CD4-positive, CD25-positive, alpha-beta regulatory T cell (primary cell): ENCODE results near the gene SNCG. TPM values are rescaled to one million over a fixed set of nuclear protein-coding genes. Genes with fewer than 3 reads are reported as not detected.
"Not testable (repeated sequence)": the region's sequence is repeated elsewhere in the genome, so short reads cannot be mapped to it uniquely, and the experiment has no call there.

Source experiments
- ATAC-seq, 2 donors: fragments of 150-1000 bp; cut with Tn5 transposase; one replicate each; pipeline ENCODE4 v1.10.0; 2021; ENCODE audit warnings: low read depth in 2 of 2, moderate number of reproducible peaks in 2 of 2, moderate library complexity in 1 of 2
- DNase-seq, 3 donors: peaks; one replicate each; pipeline versions ENCODE4 v3.0.0 to v3.0.0-alpha.2; 2012 to 2022; ENCODE audit warnings: mixed read lengths in 1 of 3
- H3K27ac ChIP-seq: one replicate; pipeline ENCODE4 v1.7.0; 2013; ENCODE audit warnings: mild to moderate bottlenecking, low read length; ENCODE audit not compliant: insufficient read depth, poor library complexity, severe bottlenecking
- H3K27me3 ChIP-seq: one replicate; pipeline ENCODE4 v1.7.0; 2013; ENCODE audit warnings: low read length; ENCODE audit not compliant: control insufficient read depth, insufficient read depth
- H3K36me3 ChIP-seq: one replicate; pipeline ENCODE4 v1.7.0; 2013; ENCODE audit warnings: mild to moderate bottlenecking, low read length, moderate library complexity; ENCODE audit not compliant: control insufficient read depth, insufficient read depth
- H3K4me1 ChIP-seq: 2 replicates; pipeline ENCODE4 v1.7.0; 2013; ENCODE audit warnings: mild to moderate bottlenecking, low read length; ENCODE audit not compliant: insufficient read depth, control insufficient read depth, poor library complexity, severe bottlenecking
- H3K4me3 ChIP-seq: one replicate; pipeline ENCODE4 v1.7.0; 2013; ENCODE audit warnings: low read depth, mild to moderate bottlenecking, low read length, moderate library complexity
- H3K9me3 ChIP-seq, 2 experiments: 1 replicate in 1 of 2; 2 replicates in 1 of 2; pipeline ENCODE4 v1.7.0; 2013; ENCODE audit warnings: low read length in 2 of 2, mild to moderate bottlenecking in 1 of 2, moderate library complexity in 1 of 2; ENCODE audit not compliant: control insufficient read depth in 2 of 2
- H3K27ac Mint-ChIP-seq, 3 donors: one replicate each; pipeline ENCODE4 v1.8.0; 2020 to 2022; ENCODE audit warnings: mild to moderate bottlenecking in 3 of 3, mixed read lengths in 3 of 3, moderate library complexity in 2 of 3
- H3K27me3 Mint-ChIP-seq: one replicate; pipeline ENCODE4 v1.8.0; 2022; ENCODE audit warnings: mild to moderate bottlenecking, mixed read lengths
- H3K36me3 Mint-ChIP-seq: one replicate; pipeline ENCODE4 v1.8.0; 2020; ENCODE audit warnings: mixed read lengths
- H3K4me1 Mint-ChIP-seq, 4 donors: one replicate each; pipeline ENCODE4 v1.8.0; 2020 to 2022; ENCODE audit warnings: mixed read lengths in 4 of 4, mild to moderate bottlenecking in 1 of 4
- H3K4me3 Mint-ChIP-seq, 4 donors: one replicate each; pipeline ENCODE4 v1.8.0; 2020 to 2022; ENCODE audit warnings: mild to moderate bottlenecking in 4 of 4, mixed read lengths in 4 of 4, moderate library complexity in 3 of 4
- H3K9me3 Mint-ChIP-seq, 7 donors: one replicate each; pipeline ENCODE4 v1.8.0; 2020 to 2022; ENCODE audit warnings: mixed read lengths in 7 of 7, mild to moderate bottlenecking in 3 of 7, moderate library complexity in 2 of 7
- polyA plus RNA-seq, 4 donors: library from polyadenylated mRNA; unstranded; fragments of 300-500 nt; fragmentation: Illumina TruSeq; gene quantifications; one replicate each; pipeline ENCODE4 v1.2.3, GENCODE V29; 2021
- total RNA-seq: library from RNA; stranded (reverse); gene quantifications from one replicate; pipeline ENCODE4 v1.2.3, GENCODE V29; 2022

SNCG gene
- total and polyA plus RNA-seq, 5 donors from 2014 or later = not detected

- Histone ChIP-seq H3K27ac (no peak overlapping the region), H3K4me3 (no peak overlapping the region), H3K9me3 (no peaks in the 10 kb centered on the region), H3K4me1 (no peaks in the 10 kb centered on the region), H3K36me3 (no peaks in the 10 kb centered on the region), H3K27me3 (peaks cover 6% of the 10 kb centered on the region)
- H3K27me3 Mint-ChIP-seq = peaks cover 25% of the 10 kb centered on the region
- no peak overlapping the region for H3K27ac Mint-ChIP-seq
- H3K9me3 Mint-ChIP-seq = no peaks in the 10 kb centered on the region
- ATAC-seq = no peak
- no peak overlapping the region for H3K4me3 Mint-ChIP-seq
- H3K36me3 Mint-ChIP-seq = no peaks in the 10 kb centered on the region
- no peak for DNase-seq
- H3K4me1 Mint-ChIP-seq = no peaks in the 10 kb centered on the region
These were observed 21.0 kb downstream of the SNCG start for GRCh38 chr10:86979296-86979818.

- Mint-ChIP-seq H3K4me3 (no peak overlapping the region), H3K27ac (no peak overlapping the region)
These were observed 21.6 kb downstream of the SNCG start for GRCh38 chr10:86979977-86980448.

GRCh38 chr10:86981020-86981419 lies 22.6 kb downstream of the SNCG start:
- not testable (repeated sequence) for H3K27me3 ChIP-seq, H3K4me3 ChIP-seq, H3K9me3 Mint-ChIP-seq, H3K4me1 Mint-ChIP-seq, H3K4me3 Mint-ChIP-seq, H3K4me1 ChIP-seq, DNase-seq, H3K9me3 ChIP-seq, H3K27ac ChIP-seq, H3K36me3 Mint-ChIP-seq, H3K27ac Mint-ChIP-seq, ATAC-seq, H3K36me3 ChIP-seq
- peaks cover 25% of the 10 kb centered on the region for H3K27me3 Mint-ChIP-seq

More at GRCh38 chr10:86979977-86980448, 21.6 kb downstream of the SNCG start:
- H3K4me1 Mint-ChIP-seq = no peaks in the 10 kb centered on the region
- Histone ChIP-seq H3K4me1 (no peaks in the 10 kb centered on the region), H3K27ac (no peak overlapping the region), H3K27me3 (peaks cover 6% of the 10 kb centered on the region), H3K4me3 (no peak overlapping the region), H3K36me3 (no peaks in the 10 kb centered on the region), H3K9me3 (no peaks in the 10 kb centered on the region)
- ATAC-seq = no peak
- H3K9me3 Mint-ChIP-seq = no peaks in the 10 kb centered on the region
- H3K27me3 Mint-ChIP-seq = peaks cover 25% of the 10 kb centered on the region
- DNase-seq = no peak
- H3K36me3 Mint-ChIP-seq = no peaks in the 10 kb centered on the region

DNA sequence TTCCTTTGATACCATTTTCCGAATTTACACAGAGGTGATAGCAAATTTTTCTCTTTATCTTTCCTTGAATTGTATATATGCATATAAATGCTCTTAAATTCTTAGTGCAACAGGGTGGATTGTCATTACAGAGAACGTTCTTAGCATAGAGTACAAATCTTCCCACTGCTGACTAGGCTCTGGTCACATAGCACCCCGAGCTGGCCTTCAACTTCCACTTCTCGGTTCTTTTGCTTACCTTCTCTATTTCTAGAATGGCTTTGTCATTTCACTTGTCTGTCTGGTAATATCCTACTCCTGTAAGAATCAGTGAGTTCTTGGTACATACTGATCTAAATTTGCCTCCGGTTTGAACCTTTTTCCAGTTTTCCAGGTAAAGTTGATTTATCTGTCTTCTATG lies 23.3 kb downstream of the SNCG start:
- no peak for DNase-seq
- peaks cover 6% of the 10 kb centered on the region for H3K27me3 ChIP-seq
- no peaks in the 10 kb centered on the region for H3K4me1 ChIP-seq
- H3K36me3 Mint-ChIP-seq = no peaks in the 10 kb centered on the region
- H3K27me3 Mint-ChIP-seq = peaks cover 29% of the 10 kb centered on the region
- peaks cover 0 to 1% (median 0%) of the 10 kb centered on the region in 7 donors for H3K9me3 Mint-ChIP-seq
- H3K4me3 ChIP-seq = no peak overlapping the region
- H3K27ac Mint-ChIP-seq = no peak overlapping the region
- H3K4me3 Mint-ChIP-seq = no peak overlapping the region
- no peaks in the 10 kb centered on the region for H3K36me3 ChIP-seq
- no peak for ATAC-seq
- H3K4me1 Mint-ChIP-seq = no peaks in the 10 kb centered on the region
- no peaks in the 10 kb centered on the region for H3K9me3 ChIP-seq
- no peak overlapping the region for H3K27ac ChIP-seq

- not testable (repeated sequence) for H3K9me3 ChIP-seq, H3K4me3 Mint-ChIP-seq, H3K4me1 Mint-ChIP-seq, DNase-seq, ATAC-seq, H3K27ac Mint-ChIP-seq, H3K27ac ChIP-seq, H3K9me3 Mint-ChIP-seq, H3K36me3 ChIP-seq, H3K36me3 Mint-ChIP-seq, H3K4me1 ChIP-seq, H3K4me3 ChIP-seq
- H3K27me3 Mint-ChIP-seq = peaks cover 35% of the 10 kb centered on the region
- H3K27me3 ChIP-seq = peaks cover 19% of the 10 kb centered on the region
These were observed 26.1 kb downstream of the SNCG start for GRCh38 chr10:86984498-86984897.

GRCh38 chr10:86988520-86988919 lies 30.1 kb downstream of the SNCG start:
- no peak for ATAC-seq
- Histone ChIP-seq H3K27ac (no peak overlapping the region), H3K4me3 (no peak overlapping the region), H3K36me3 (no peaks in the 10 kb centered on the region), H3K4me1 (no peaks in the 10 kb centered on the region), H3K9me3 (no peaks in the 10 kb centered on the region), H3K27me3 (peaks cover 23% of the 10 kb centered on the region)
- Mint-ChIP-seq H3K4me3 (no peak overlapping the region), H3K9me3 (peaks cover 0 to 1% (median 0%) of the 10 kb centered on the region in 7 donors), H3K27me3 (peaks cover 44% of the 10 kb centered on the region), H3K36me3 (no peaks in the 10 kb centered on the region), H3K27ac (no peak overlapping the region), H3K4me1 (no peaks in the 10 kb centered on the region)
- no peak for DNase-seq

- not testable (repeated sequence) for H3K4me1 ChIP-seq, H3K36me3 Mint-ChIP-seq, H3K9me3 ChIP-seq, H3K9me3 Mint-ChIP-seq, ATAC-seq, H3K4me3 ChIP-seq, H3K27ac ChIP-seq, H3K36me3 ChIP-seq, H3K4me3 Mint-ChIP-seq, H3K4me1 Mint-ChIP-seq, DNase-seq, H3K27ac Mint-ChIP-seq
- peaks cover 21% of the 10 kb centered on the region for H3K27me3 ChIP-seq
- peaks cover 47% of the 10 kb centered on the region for H3K27me3 Mint-ChIP-seq
These were observed 33.0 kb downstream of the SNCG start for GRCh38 chr10:86991362-86991761.

- Mint-ChIP-seq H3K9me3 (no peaks in the 10 kb centered on the region), H3K36me3 (no peaks in the 10 kb centered on the region), H3K27me3 (peaks cover 55% of the 10 kb centered on the region), H3K27ac (no peak overlapping the region), H3K4me1 (no peaks in the 10 kb centered on the region), H3K4me3 (no peak overlapping the region)
- ATAC-seq (no peak), DNase-seq (no peak)
- Histone ChIP-seq H3K27me3 (peaks cover 21% of the 10 kb centered on the region), H3K9me3 (no peaks in the 10 kb centered on the region), H3K4me1 (no peaks in the 10 kb centered on the region), H3K36me3 (no peaks in the 10 kb centered on the region), H3K4me3 (no peak overlapping the region), H3K27ac (no peak overlapping the region)
These were observed 34.1 kb downstream of the SNCG start for GRCh38 chr10:86992456-86992855.
